HL-60 (cell line): ENCODE measurements around the gene CYB5R4.

Experiments
- DNase-seq, 2 experiments: peaks; one replicate each; pipeline ENCODE4 v3.0.0-alpha.2; 2010 to 2020; ENCODE audit warnings: low read depth in 1 of 2, low spot score in 1 of 2
- H3K27ac ChIP-seq: fragments of 250-450 bp; sonication (Bioruptor Pico); replicated peaks from 2 replicates; pipeline ENCODE4 v1.5.1; 2020; ENCODE audit warnings: mild to moderate bottlenecking, moderate library complexity
- H3K27me3 ChIP-seq: fragments of 250-450 bp; sonication (Bioruptor Pico); 2 replicates; pipeline ENCODE4 v1.5.1; 2021; ENCODE audit warnings: mild to moderate bottlenecking, moderate library complexity; ENCODE audit not compliant: insufficient read depth, poor library complexity, severe bottlenecking
- H3K4me3 ChIP-seq: replicated peaks from 2 replicates; pipeline ENCODE4 v1.5.1; 2011; ENCODE audit warnings: mild to moderate bottlenecking, control low read depth, low read length; ENCODE audit not compliant: insufficient read depth
- GABPA ChIP-seq: IDR thresholded peaks from 2 replicates; pipeline ENCODE4 v1.6.1; 2012; ENCODE audit warnings: low read depth
- POLR2AphosphoS5 ChIP-seq: IDR thresholded peaks from 2 replicates; pipeline ENCODE4 v1.6.1; 2012; ENCODE audit warnings: low read depth
- SPI1 ChIP-seq: IDR thresholded peaks from 2 replicates; pipeline ENCODE4 v1.6.1; 2012; ENCODE audit warnings: low read depth, mild to moderate bottlenecking, borderline replicate concordance
- TF ChIP-seq, protein P1 (sequence below): IDR thresholded peaks from 2 replicates; pipeline ENCODE4 v1.6.1; 2012; ENCODE audit warnings: low read depth; ENCODE audit not compliant: insufficient replicate concordance
- TF ChIP-seq, protein P2 (sequence below): IDR thresholded peaks from one replicate; pipeline ENCODE4 v1.5.1; 2011; ENCODE audit warnings: low read length, control low read depth, inconsistent platforms; ENCODE audit not compliant: insufficient read depth

Gene CYB5R4

DNA sequence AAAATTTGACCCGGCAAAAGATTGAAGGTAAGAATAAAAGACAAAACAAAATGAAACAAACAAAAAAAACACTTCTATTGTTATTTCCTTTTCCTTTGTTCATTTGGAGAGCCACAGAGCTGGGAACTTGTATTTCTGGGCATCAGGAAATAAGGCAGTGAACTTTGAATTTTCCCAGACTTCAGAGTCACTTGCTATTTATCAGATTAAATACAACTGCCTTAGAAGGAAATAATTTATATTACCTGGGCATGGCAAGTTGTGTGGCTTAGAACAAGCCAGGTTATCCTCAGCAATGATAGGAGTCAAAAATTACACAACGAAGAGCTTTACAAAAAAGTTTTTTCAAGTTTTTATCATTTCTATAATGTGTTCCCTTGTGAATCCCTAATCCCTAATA lies 153.9 kb downstream of the CYB5R4 start:
- TF ChIP-seq, protein P1, sequence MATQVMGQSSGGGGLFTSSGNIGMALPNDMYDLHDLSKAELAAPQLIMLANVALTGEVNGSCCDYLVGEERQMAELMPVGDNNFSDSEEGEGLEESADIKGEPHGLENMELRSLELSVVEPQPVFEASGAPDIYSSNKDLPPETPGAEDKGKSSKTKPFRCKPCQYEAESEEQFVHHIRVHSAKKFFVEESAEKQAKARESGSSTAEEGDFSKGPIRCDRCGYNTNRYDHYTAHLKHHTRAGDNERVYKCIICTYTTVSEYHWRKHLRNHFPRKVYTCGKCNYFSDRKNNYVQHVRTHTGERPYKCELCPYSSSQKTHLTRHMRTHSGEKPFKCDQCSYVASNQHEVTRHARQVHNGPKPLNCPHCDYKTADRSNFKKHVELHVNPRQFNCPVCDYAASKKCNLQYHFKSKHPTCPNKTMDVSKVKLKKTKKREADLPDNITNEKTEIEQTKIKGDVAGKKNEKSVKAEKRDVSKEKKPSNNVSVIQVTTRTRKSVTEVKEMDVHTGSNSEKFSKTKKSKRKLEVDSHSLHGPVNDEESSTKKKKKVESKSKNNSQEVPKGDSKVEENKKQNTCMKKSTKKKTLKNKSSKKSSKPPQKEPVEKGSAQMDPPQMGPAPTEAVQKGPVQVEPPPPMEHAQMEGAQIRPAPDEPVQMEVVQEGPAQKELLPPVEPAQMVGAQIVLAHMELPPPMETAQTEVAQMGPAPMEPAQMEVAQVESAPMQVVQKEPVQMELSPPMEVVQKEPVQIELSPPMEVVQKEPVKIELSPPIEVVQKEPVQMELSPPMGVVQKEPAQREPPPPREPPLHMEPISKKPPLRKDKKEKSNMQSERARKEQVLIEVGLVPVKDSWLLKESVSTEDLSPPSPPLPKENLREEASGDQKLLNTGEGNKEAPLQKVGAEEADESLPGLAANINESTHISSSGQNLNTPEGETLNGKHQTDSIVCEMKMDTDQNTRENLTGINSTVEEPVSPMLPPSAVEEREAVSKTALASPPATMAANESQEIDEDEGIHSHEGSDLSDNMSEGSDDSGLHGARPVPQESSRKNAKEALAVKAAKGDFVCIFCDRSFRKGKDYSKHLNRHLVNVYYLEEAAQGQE, result no peak
- Histone ChIP-seq H3K27me3 (no peaks in the 10 kb centered on the region), H3K27ac (no peak overlapping the region), H3K4me3 (no peak overlapping the region)
- DNase-seq, result no peak

DNA sequence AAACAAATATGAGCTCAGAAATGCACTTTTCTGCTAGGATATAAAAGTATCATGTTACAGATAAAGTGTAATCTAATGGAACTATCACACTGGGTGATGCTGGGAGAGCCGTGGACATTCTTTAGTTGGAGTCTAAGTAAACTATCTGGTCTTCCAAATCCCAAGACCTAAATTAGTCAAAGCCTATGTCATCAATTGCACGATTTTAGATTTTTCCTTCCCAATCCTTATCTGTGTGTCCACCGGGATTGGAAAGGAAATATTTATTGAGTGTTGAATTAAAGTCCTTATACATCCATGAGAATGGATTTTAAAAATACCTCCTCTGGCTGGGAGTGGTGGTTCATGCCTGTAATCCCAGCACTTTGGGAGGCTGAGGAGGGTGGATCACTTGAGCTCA lies 154.4 kb downstream of the CYB5R4 start:
- Histone ChIP-seq H3K27me3 (no peaks in the 10 kb centered on the region), H3K27ac (no peak overlapping the region), H3K4me3 (no peak overlapping the region)
- TF ChIP-seq, protein P2, sequence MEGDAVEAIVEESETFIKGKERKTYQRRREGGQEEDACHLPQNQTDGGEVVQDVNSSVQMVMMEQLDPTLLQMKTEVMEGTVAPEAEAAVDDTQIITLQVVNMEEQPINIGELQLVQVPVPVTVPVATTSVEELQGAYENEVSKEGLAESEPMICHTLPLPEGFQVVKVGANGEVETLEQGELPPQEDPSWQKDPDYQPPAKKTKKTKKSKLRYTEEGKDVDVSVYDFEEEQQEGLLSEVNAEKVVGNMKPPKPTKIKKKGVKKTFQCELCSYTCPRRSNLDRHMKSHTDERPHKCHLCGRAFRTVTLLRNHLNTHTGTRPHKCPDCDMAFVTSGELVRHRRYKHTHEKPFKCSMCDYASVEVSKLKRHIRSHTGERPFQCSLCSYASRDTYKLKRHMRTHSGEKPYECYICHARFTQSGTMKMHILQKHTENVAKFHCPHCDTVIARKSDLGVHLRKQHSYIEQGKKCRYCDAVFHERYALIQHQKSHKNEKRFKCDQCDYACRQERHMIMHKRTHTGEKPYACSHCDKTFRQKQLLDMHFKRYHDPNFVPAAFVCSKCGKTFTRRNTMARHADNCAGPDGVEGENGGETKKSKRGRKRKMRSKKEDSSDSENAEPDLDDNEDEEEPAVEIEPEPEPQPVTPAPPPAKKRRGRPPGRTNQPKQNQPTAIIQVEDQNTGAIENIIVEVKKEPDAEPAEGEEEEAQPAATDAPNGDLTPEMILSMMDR, result no peak
- TF ChIP-seq POLR2AphosphoS5 (no peak), GABPA (no peak), SPI1 (no peak)
- TF ChIP-seq, protein P1, result no peak
- DNase-seq, result no peak

DNA sequence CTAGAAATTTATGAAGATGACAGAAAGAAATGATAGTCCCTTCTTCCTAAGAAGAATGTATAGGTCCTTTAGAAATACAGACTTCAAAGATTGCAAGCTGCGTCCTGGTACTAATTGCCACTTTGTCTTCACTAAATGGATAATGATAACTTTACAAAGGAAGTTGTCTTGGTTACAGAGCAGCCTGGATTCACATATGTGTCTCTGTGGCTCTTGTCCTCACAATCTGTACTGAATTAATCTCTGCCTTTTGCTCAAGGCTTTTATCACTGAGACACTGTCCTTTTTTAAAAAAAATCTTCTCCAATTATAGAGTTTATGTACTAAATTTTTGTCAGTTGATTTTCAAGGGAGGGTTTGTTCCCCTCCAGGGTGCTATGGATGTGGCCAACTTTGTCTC lies 156.5 kb downstream of the CYB5R4 start:
- TF ChIP-seq GABPA, result no peak
- TF ChIP-seq, protein P1, result no peak
- TF ChIP-seq, protein P2, result no peak
- Histone ChIP-seq H3K27me3 (no peaks in the 10 kb centered on the region), H3K4me3 (no peak overlapping the region), H3K27ac (no peak overlapping the region)
- DNase-seq, result no peak
